Stimulated activated CD4-positive, alpha-beta T cell treated with anti-CD3 and anti-CD28 coated beads, Interleukin-1b, Interleukin-23, amount 100 ng/mL, for 24 hours (primary cell): ENCODE data around the gene KCNJ11.

Source experiments
- DNase-seq, 4 experiments: peaks; one replicate each; pipeline ENCODE4 v3.0.0-alpha.2; 2020; ENCODE audit warnings: low read depth in 4 of 4, low spot score in 1 of 4

Gene KCNJ11

DNA sequence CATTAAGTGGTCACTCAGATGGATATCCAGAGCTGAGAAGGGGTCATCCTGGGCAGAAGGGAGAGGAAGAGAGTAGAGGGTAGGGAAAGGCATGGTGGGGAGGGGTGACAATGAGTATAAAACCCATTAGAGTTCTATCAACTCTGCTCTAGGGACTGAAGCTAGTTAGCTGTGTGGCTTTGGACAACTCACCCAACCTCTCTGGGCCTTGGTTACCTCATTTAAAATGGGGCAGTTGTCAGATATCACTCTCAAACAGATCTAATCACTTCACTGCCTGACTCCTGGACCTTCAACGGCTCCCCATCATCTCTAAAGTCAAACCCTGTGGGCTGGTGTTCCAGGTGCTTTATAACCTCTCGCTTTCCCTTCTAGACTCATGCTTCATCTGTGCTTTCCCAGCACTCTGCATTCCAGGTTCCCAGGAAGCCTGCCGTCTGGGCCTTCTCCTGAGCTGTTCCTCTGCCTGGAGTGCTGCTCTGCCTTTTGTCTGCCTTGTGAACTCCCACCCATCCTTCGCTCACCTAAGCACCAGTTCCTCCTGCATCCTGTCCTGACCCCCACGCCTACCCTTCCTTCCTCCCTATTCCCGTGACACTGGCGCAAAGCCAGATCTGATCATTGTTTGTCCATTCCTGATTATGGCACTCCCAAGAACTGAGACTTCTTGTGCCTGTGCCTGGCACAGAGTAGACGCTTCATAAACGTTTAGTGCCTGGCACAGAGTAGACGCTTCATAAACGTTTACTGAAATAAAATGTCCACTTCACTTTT lies 22.3 kb upstream of the KCNJ11 start:
- no peak for DNase-seq

DNA sequence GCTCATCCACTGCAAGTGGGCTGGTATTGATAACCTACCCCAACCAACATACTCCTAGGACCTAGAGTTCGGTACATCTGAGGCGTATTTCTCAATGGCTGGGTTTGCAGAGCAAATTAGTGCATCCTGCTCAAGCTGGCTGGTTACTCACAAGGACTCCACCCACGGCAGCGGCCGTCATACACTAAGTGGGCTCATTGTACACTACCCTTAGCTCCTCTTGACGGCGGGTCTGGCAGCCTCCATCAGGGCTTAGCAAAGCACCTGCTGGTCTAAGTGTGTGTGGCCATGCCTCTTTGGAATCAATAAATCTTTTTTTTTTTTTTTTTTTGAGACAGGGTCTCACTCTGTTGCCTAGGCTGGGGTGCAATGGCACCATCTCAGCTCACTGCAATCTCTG lies 20.2 kb upstream of the KCNJ11 start:
- no peak for DNase-seq

DNA sequence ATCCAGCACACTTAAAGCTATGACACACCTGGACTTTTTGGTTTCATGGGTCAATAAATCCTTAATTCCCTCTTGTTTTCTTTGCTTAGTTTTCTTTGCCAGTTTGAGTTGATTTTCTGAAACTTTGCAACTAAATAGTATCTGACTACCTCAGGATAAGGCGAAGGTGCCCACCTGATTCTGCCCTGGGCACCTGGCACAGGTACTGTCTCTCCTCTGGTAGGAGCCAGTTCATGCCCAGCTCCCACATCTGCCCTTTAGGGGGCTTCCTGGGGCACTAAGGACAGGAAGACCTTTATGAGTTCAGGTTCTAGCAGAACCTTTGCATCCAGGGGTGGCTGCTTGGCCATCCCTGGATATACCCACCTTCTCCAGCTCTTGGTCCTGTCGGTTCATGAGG lies 19.6 kb upstream of the KCNJ11 start:
- DNase-seq = no peak

DNA sequence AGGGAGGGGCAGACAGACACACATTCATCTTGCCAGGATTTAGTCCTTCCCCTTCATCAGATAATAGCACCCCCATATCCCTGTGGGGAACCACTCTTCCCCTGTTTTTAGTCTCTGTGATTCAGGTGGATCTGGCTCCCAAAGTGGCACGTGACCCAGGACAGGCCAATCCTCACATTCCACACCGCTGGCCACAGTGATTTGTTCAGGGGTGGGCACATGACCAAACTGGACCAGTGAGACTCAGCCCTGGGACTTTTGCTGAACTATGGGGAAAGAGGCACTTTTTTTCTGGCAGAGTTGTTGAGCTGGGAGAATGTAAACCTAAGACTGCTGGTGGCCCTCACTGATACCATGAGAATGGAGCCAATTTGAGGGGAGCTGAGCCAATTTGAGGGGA lies 19.1 kb upstream of the KCNJ11 start:
- DNase-seq = no peak

DNA sequence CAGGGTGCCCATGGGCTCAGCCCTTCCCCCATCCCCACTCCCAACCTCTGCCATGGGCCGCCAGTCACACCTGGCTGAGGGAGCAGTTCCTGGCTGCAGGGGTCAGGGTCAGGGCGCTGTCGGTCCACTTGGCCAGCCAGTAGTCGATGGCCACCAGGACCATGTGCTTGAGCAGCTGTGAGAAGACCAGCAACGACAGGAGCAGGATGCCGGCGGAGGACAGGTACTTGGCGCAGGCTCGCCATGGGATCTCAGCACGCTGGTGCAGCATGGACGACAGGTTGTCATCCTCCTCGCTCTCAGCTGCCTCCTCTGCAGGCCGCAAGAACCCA lies 18.3 kb upstream of the KCNJ11 start:
- no peak for DNase-seq

GRCh38 chr11:17406082-17406817 lies 17.8 kb upstream of the KCNJ11 start:
- DNase-seq = no peak

GRCh38 chr11:17405232-17406005 lies 17.0 kb upstream of the KCNJ11 start:
- DNase-seq = no peak

DNA sequence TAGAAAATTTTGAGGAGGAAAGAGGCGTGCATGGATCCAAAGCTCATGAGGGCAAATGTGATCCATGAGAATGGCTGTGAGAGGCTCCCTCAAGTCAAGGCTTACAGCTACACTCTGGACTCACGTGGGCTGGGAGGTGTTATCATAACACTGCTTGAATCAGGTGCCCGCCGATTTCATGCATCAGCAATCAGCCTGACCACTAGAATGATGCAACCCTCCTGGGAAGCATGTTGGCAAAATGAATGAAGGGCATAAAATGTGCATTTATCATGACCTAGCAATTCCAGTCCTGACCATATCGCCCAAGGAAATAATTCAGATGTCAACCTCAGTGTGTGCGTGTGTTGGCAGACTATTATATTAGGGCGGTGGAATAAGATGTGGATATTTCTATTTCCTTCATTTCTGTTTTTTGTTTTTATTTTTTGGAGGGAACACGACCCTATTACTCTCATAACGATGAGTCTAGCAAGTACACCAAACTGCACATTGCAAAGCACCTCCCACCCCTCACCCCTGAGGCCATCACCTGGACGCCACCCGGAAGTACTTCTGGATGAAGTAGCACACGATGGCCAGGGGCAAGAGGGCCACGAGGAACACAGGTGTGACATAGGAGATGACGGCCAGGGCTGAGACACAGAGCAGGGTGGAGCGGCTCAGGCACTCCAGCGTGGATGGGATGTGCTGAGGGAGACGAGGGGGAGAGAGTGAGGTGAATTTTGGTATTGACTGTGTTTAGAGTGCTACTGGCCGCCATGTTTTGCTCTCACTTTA lies 15.7 kb upstream of the KCNJ11 start:
- DNase-seq = no peak

DNA sequence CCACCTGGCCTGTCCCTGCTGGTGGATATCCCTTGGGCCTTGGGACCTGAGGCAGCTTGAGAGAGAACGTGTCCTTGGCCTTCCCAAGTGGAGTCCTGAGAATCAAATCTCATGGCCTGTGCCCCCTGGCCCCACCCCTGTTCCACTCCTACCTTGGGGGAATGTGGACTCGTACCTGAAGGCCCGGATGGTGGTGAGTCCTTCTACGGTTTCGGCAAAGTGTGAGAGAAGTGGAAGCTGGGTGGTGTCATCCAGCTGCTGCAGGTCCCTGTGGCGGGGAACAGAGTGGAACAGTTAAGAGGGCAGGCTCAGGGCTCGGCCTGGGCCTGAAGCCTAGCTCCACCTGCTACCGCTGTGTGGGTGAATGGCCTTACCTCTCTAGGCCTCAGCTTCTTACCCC lies 14.0 kb upstream of the KCNJ11 start:
- no peak for DNase-seq

- no peak for DNase-seq
Measured at GRCh38 chr11:17401841-17402240, 13.4 kb upstream of the KCNJ11 start.

GRCh38 chr11:17401316-17401715 lies 12.9 kb upstream of the KCNJ11 start:
- no peak for DNase-seq

DNA sequence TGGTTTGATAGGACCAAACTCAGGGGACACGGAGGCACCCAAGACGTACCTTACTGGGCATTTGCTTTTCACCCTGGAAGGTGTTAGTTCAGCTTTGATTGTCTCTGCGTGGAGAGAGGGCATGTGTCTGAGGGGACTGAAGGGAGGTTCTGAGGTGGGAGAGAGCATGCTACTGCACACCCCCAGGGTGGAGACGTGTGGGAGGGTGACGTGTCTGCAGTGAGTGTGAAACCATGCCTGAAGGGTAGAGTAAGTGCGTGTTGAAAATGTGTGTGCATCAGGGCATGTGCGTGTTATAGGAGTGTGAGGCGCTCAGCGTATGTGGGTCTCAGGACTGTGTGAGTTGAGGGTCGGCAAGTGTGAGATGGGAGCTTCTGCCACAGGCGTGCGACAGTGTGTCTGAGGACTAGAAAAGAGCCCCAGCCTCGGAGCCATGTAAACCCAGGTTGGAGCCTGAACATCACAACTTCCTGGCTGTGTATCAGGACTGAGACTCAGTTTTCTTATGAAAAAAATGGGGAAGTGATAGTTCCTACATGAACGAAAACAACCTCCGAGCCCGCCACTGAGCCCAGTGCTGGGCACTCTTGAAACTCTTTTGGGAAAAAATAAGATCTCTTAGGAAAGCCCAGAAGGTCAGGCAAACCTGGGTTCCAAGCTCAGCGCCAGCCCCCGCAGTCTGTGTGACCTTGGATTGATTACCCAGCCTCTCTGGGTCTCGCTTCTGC lies 11.8 kb upstream of the KCNJ11 start:
- no peak for DNase-seq

GRCh38 chr11:17399236-17399635 lies 10.8 kb upstream of the KCNJ11 start:
- no peak for DNase-seq

DNA sequence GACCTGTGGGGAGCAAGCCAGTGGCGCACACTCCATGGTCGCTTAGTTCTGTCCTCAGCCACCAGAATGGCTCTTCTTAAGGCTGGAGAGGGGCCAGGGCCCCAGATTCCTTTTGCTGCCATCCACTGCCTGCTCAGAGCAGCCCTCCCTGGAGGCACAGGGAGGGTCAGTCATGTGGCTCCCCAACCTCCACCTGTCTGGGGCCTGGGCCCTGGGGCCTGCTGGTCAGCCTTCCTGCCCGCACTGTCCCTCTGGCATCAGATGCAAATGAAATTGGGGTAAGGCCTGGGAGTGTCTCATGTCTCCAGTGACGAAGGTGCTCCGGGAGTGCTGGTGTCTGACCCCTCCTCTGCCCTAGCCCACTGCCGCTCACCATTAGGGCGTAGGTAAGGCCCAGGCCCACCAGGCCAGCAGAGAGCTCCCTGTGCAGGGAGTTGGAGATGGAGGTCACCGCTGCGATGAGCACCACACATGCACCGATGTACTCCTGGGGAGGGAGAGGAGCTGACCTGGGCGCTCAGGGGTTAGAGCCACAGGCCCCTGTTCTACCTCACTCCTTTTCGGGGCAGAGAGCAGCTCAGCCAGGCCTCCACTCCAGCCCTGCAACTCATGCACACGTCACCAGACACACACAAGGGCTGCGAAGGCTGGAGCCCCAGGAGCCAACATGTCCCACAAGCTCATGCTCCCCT lies 9.0 kb upstream of the KCNJ11 start:
- DNase-seq = no peak

DNA sequence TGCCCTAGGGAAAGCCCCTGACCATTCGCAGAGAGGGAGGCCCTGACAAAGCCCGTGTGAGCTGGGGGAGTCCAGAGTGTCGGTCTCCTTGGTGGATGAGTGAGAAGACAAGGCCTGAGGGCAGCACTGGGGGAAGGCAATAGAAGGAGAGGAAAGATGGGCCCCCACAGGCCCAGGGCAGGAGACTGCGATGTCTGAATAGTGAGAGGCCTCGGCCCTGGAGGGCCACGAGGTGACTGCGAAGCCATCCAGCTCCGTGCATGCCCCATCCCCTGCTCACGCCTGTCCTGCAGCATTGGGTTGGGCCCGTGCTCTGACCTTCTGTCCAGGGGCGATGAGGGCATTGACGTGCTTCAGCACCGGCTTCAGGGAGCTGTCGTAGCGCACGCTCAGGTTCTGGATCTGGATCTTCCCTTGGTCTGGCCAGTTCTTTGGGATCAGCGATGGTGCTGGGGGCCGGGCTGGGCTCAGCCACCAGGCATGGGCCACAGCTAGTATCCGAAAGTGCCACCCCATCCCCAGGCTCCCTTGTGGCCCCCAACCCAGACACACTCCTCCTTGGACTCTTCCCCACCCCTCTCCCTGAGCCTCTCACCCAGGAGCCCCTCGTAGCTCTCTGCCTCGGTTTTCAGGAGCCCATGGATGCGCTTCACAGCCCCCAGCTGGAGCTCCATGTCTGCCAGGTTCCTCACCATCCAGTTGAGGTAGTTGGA lies 8.3 kb upstream of the KCNJ11 start:
- no peak for DNase-seq

- DNase-seq = no peak
Measured at GRCh38 chr11:17395978-17396377, 7.5 kb upstream of the KCNJ11 start.

DNA sequence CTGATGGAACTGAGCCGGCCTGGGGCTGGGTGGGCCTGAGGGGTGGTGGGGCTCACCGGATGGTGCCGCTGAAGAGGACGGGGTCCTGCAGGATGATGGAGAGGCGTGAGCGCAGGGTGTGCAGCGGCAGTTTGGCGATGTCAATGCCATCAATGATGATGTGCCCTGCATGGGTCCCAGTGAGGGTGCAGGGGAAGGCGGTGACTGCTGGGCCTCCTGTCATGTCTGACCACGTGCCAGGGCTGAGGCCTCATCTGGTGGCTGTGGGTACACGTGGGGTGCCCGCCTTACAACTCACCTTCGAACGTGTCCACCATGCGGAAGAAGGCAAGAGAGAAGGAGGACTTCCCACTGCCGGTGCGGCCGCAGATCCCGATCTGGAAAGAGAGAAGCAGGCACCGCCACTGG lies 7.1 kb upstream of the KCNJ11 start:
- no peak for DNase-seq

- no peak for DNase-seq
Measured at GRCh38 chr11:17394743-17395390, 6.4 kb upstream of the KCNJ11 start.

DNA sequence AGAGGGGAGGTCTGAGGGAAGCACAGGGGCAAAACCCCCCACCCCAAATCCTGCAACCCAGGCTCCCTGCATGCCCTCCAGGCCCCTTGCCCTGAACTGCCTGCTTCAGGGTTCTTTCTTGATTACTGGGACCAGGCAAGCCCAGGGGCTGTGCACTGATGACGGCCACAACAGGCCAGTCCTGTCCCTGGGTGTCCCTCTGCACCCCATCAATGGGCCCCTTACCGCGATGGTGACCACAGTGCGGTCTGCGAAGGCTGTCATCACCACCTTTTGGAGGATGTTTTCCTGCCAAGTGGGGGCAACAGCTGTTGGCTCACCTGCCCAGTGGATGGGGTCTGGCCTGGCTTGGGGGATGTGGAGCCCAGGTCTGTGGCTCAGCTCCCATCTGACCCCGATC lies 5.0 kb upstream of the KCNJ11 start:
- DNase-seq = no peak
